BLaER1 treated with 17β-estradiol and CSF1 and Interleukin-3, amounts not matched to agents 10 nM and 100 nM (cell line): ENCODE data around the gene BCAS1.

Source experiments
- H3K27ac ChIP-seq, 11 experiments: shearing (Covaris generic); formaldehyde crosslinking; 2 replicates each; pipeline ENCODE4 v1.8.1; 2022
- H3K27me3 ChIP-seq, 11 experiments: shearing (Covaris generic); formaldehyde crosslinking; 2 replicates each; pipeline ENCODE4 v1.8.1; 2022
- H3K36me3 ChIP-seq, 11 experiments: shearing (Covaris generic); formaldehyde crosslinking; 2 replicates each; pipeline ENCODE4 v1.8.1; 2022
- H3K4me1 ChIP-seq, 10 experiments: shearing (Covaris generic); formaldehyde crosslinking; 2 replicates each; pipeline ENCODE4 v1.8.1; 2022
- H3K4me2 ChIP-seq, 11 experiments: shearing (Covaris generic); formaldehyde crosslinking; 2 replicates each; pipeline ENCODE4 v1.8.1; 2022
- H3K4me3 ChIP-seq, 10 experiments: shearing (Covaris generic); formaldehyde crosslinking; 2 replicates each; pipeline ENCODE4 v1.8.1; 2022
- H3K9ac ChIP-seq, 11 experiments: shearing (Covaris generic); formaldehyde crosslinking; 2 replicates each; pipeline ENCODE4 v1.8.1; 2022
- H3K9me3 ChIP-seq, 11 experiments: shearing (Covaris generic); formaldehyde crosslinking; replicated peaks in 1 of 11; 2 replicates each; pipeline ENCODE4 v1.8.1; 2022
- H4K20me1 ChIP-seq, 11 experiments: shearing (Covaris generic); formaldehyde crosslinking; 2 replicates each; pipeline ENCODE4 v1.8.1; 2022
- Cebpa-rat ChIP-seq, 11 experiments: shearing (Covaris generic); IDR thresholded peaks; 2 replicates each; pipeline ENCODE4 v1.8.1; 2022

The BCAS1 gene

DNA sequence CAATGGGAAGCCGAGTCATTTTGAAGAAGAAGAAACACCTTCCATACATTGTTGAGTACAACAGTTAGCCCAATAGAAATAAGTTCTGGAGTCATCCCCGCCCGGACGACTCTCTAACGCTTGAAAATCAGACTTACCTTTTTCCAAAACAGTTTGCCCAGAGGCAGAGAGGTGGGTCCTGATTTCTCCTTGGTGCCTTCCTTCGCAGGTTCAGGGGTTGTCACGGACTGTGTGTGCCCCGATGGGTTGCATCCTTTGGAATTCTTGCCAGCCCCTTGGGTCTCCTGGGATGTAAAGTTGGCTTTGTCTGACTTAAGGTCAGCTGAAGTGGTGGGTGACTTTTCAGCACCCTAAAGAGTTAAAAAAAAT lies 85.3 kb downstream of the BCAS1 start:
- H3K36me3 ChIP-seq, result no peaks in the 10 kb centered on the region
- H3K4me3 ChIP-seq, result no peak overlapping the region
- no peak for TF ChIP-seq Cebpa-rat (IDR thresholded peaks at IDR 0.05)
- H3K9ac ChIP-seq, result no peak overlapping the region
- H3K9me3 ChIP-seq, result peaks cover 0 to 9% (median 0%) of the 10 kb centered on the region in 11 experiments; a peak in 4 of 22 replicates
- no peak overlapping the region for H3K4me2 ChIP-seq
- no peaks in the 10 kb centered on the region for H3K27me3 ChIP-seq
- H4K20me1 ChIP-seq, result no peaks in the 10 kb centered on the region
- no peaks in the 10 kb centered on the region for H3K4me1 ChIP-seq
- H3K27ac ChIP-seq, result no peak overlapping the region

GRCh38 chr20:53984356-53985149 lies 85.8 kb downstream of the BCAS1 start:
- Histone ChIP-seq H3K4me1 (no peaks in the 10 kb centered on the region), H3K27ac (no peak overlapping the region), H3K4me2 (no peak overlapping the region), H3K4me3 (no peak overlapping the region), H3K27me3 (no peaks in the 10 kb centered on the region), H3K9ac (no peak overlapping the region), H3K9me3 (peaks cover 0 to 9% (median under 1%) of the 10 kb centered on the region in 11 experiments; a peak in 7 of 22 replicates), H3K36me3 (no peaks in the 10 kb centered on the region), H4K20me1 (no peaks in the 10 kb centered on the region)
- no peak for TF ChIP-seq Cebpa-rat (IDR thresholded peaks at IDR 0.05)

DNA sequence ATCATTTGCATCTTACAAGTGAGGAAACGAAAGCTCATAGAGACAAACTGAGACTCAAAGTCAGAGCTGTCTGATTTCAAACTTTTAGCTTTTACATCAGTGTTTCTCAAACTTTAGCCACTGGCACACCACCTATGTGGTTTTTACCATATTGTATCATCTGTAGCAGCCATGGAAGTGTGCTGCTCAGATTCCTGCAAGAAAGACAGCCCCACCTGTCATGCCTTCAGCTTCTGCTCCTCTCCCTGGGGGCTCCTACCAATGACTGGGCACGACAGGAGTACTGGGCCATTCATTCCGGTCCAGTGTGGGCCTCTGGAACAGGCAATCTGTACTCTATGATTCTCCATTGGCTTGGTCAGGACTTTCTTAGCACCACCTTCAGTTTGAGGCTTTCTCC lies 87.0 kb downstream of the BCAS1 start:
- H3K9me3 ChIP-seq, result peaks cover 0 to 20% (median 5%) of the 10 kb centered on the region in 11 experiments; a peak in 9 of 22 replicates
- no peak overlapping the region for H3K4me2 ChIP-seq
- H3K27me3 ChIP-seq, result no peaks in the 10 kb centered on the region
- H3K9ac ChIP-seq, result no peak overlapping the region
- no peak overlapping the region for H3K27ac ChIP-seq
- TF ChIP-seq Cebpa-rat (IDR thresholded peaks at IDR 0.05), result no peak
- no peak overlapping the region for H3K4me3 ChIP-seq
- H4K20me1 ChIP-seq, result no peaks in the 10 kb centered on the region
- H3K4me1 ChIP-seq, result no peaks in the 10 kb centered on the region
- no peaks in the 10 kb centered on the region for H3K36me3 ChIP-seq

- Histone ChIP-seq H3K4me3 (no peak overlapping the region), H3K27me3 (no peaks in the 10 kb centered on the region), H3K27ac (no peak overlapping the region), H3K9me3 (peaks cover 0 to 21% (median 5%) of the 10 kb centered on the region in 11 experiments; a peak in 13 of 22 replicates), H4K20me1 (no peaks in the 10 kb centered on the region), H3K4me1 (no peaks in the 10 kb centered on the region), H3K4me2 (no peak overlapping the region), H3K9ac (no peak overlapping the region), H3K36me3 (no peaks in the 10 kb centered on the region)
- no peak for TF ChIP-seq Cebpa-rat (IDR thresholded peaks at IDR 0.05)
Measured at GRCh38 chr20:53982624-53983023, 87.8 kb downstream of the BCAS1 start.

- peaks cover 6 to 27% (median 12%) of the 10 kb centered on the region in 11 experiments; a peak in 21 of 22 replicates for H3K9me3 ChIP-seq
- H3K27ac ChIP-seq, result no peak overlapping the region
- H3K4me1 ChIP-seq, result no peaks in the 10 kb centered on the region
- no peaks in the 10 kb centered on the region for H3K36me3 ChIP-seq
- no peak for TF ChIP-seq Cebpa-rat (IDR thresholded peaks at IDR 0.05)
- H3K4me2 ChIP-seq, result no peak overlapping the region
- no peak overlapping the region for H3K9ac ChIP-seq
- H3K27me3 ChIP-seq, result no peaks in the 10 kb centered on the region
- no peak overlapping the region for H3K4me3 ChIP-seq
- H4K20me1 ChIP-seq, result no peaks in the 10 kb centered on the region
Measured at GRCh38 chr20:53981752-53982437, 88.5 kb downstream of the BCAS1 start.

GRCh38 chr20:53981130-53981529 lies 89.3 kb downstream of the BCAS1 start:
- Histone ChIP-seq H3K9me3 (peaks cover 14 to 34% (median 19%) of the 10 kb centered on the region in 11 experiments; a peak in 21 of 22 replicates), H3K36me3 (no peaks in the 10 kb centered on the region), H3K4me2 (no peak overlapping the region), H3K4me1 (no peaks in the 10 kb centered on the region), H3K27ac (no peak overlapping the region), H3K9ac (no peak overlapping the region), H3K27me3 (no peaks in the 10 kb centered on the region), H4K20me1 (no peaks in the 10 kb centered on the region), H3K4me3 (no peak overlapping the region)
- TF ChIP-seq Cebpa-rat (IDR thresholded peaks at IDR 0.05), result no peak

- no peak overlapping the region for H3K27ac ChIP-seq
- peaks cover 14 to 40% (median 21%) of the 10 kb centered on the region in 11 experiments; a peak in 21 of 22 replicates for H3K9me3 ChIP-seq
- H3K27me3 ChIP-seq, result no peaks in the 10 kb centered on the region
- no peak overlapping the region for H3K4me2 ChIP-seq
- no peak overlapping the region for H3K9ac ChIP-seq
- no peak for TF ChIP-seq Cebpa-rat (IDR thresholded peaks at IDR 0.05)
- H3K4me1 ChIP-seq, result no peaks in the 10 kb centered on the region
- H4K20me1 ChIP-seq, result no peaks in the 10 kb centered on the region
- no peak overlapping the region for H3K4me3 ChIP-seq
- H3K36me3 ChIP-seq, result no peaks in the 10 kb centered on the region
Measured at GRCh38 chr20:53980031-53980465, 90.3 kb downstream of the BCAS1 start.

DNA sequence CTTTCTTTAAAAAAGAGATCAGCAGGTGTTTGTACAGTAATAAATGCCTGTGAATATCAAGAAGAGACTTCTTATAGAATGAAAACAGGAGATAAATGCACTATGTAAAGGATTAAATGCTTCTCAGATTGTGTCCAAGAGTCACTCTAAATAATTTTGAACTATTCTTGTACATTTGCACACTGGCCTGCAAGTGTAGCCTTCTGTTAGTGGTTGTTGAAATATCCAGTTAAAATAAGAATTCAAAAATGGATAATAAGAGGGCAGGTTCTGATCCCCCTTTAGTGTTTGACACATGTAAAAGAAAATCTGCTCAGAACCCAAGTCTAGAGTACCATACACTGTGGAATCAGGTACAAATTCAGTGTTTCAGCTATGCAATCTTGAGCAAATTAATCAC lies 91.9 kb downstream of the BCAS1 start:
- Histone ChIP-seq H3K9ac (no peak overlapping the region), H3K4me3 (no peak overlapping the region), H3K27me3 (no peaks in the 10 kb centered on the region), H3K4me1 (no peaks in the 10 kb centered on the region), H3K27ac (no peak overlapping the region), H3K9me3 (peaks cover 22 to 56% (median 36%) of the 10 kb centered on the region in 11 experiments; a peak in 21 of 22 replicates), H4K20me1 (no peaks in the 10 kb centered on the region), H3K36me3 (no peaks in the 10 kb centered on the region), H3K4me2 (no peak overlapping the region)
- TF ChIP-seq Cebpa-rat (IDR thresholded peaks at IDR 0.05), result no peak

GRCh38 chr20:53977391-53977790 lies 93.0 kb downstream of the BCAS1 start:
- no peaks in the 10 kb centered on the region for H4K20me1 ChIP-seq
- no peaks in the 10 kb centered on the region for H3K36me3 ChIP-seq
- no peaks in the 10 kb centered on the region for H3K27me3 ChIP-seq
- H3K9me3 ChIP-seq, result peaks cover 23 to 58% (median 41%) of the 10 kb centered on the region in 11 experiments; a peak in 21 of 22 replicates
- no peaks in the 10 kb centered on the region for H3K4me1 ChIP-seq
- H3K9ac ChIP-seq, result no peak overlapping the region
- no peak overlapping the region for H3K4me3 ChIP-seq
- no peak for TF ChIP-seq Cebpa-rat (IDR thresholded peaks at IDR 0.05)
- H3K27ac ChIP-seq, result no peak overlapping the region
- no peak overlapping the region for H3K4me2 ChIP-seq
